CD4-positive, alpha-beta T cell treated with Interleukin-12 subunit alpha and Interleukin-12 subunit beta, for 1 hour (primary cell): ENCODE data around the gene MTHFR.
A peak's percentile ranks its signal among the peaks of the same experiment; 100 is the strongest.

Experiments used
- DNase-seq: peaks from one replicate; pipeline ENCODE4 v3.0.0-alpha.2; 2020

The MTHFR gene

DNA sequence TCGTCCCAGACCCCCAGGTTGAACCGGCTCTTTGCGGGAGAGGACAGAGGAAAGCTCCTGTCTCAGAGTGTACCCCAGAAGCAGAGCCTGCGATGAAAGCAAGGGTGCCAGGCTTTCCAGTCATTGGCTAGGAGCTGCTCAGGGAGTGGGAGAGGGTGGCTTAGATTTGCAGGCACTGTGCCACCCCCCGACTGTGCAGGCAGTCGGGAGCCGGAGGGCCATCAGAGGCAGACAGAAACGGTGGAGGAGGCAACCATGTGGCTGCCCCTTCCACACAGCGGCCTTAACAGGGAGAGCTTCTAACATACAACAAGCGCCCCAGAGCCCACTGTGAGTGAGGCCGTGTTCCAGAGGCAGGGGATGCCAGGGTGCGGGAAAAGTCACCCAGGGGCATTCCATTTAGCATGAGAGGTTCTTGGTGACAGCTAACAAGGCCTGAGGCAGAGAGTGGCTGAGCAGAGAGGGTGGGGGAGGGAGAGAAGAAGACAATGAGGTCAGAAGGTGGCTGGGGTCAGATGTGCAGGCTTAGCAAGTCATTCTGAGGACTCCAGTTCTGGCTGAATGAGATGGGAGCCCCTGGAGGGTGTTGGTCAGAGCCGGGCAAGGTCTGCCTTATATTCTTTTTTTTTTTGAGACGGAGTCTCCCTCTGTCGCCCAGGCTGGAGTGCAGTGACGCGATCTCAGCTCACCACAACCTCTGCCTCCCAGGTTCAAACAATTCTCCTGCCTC lies 53.2 kb downstream of the MTHFR start:
- DNase-seq = no peak

- DNase-seq = no peak
These were observed 54.7 kb downstream of the MTHFR start for GRCh38 chr1:11751087-11751486.

DNA sequence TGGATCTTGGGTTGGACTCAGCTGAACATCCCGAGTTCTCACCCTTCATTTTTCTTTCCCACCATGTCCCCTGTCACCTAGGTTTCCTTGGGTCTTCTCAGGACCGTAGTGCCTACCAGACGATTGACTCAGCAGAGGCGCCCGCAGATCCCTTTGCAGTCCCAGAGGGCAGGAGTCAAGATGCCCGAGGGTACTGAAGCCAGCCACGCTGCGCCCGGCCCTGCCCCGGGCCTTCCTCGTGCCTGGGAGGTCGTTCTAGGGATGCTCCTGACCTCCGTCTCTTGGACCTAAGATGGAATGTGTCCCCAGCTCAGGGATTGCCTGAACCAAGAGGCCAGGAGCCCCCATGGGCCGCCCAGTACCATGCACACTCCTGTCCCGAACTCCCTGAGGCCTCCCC lies 55.8 kb downstream of the MTHFR start:
- DNase-seq = no peak

DNA sequence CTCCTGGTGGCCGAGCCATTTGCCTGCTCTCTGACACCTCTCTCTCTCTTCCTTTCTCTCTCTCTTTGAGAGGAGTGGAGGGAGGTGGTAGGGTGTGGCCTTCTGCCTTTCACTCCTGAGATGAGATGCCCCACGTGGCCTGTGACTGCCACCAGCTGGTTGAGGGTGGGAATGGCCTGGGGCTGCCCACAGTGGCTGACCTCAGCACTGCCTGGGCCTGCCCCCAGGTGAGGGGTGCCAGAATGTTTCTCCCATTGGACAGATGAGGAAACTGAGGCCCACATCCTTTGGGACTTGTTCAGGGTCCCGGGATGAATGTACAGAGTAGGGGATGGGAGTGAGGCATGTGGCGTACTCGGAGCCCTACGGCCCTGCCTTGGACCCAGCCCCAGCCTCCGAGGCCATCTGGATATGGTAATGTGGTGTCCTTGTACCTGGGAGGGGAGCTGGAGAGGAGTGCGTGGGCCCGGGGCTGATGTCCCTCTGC lies 56.5 kb downstream of the MTHFR start:
- DNase-seq = peak; percentile 27

DNA sequence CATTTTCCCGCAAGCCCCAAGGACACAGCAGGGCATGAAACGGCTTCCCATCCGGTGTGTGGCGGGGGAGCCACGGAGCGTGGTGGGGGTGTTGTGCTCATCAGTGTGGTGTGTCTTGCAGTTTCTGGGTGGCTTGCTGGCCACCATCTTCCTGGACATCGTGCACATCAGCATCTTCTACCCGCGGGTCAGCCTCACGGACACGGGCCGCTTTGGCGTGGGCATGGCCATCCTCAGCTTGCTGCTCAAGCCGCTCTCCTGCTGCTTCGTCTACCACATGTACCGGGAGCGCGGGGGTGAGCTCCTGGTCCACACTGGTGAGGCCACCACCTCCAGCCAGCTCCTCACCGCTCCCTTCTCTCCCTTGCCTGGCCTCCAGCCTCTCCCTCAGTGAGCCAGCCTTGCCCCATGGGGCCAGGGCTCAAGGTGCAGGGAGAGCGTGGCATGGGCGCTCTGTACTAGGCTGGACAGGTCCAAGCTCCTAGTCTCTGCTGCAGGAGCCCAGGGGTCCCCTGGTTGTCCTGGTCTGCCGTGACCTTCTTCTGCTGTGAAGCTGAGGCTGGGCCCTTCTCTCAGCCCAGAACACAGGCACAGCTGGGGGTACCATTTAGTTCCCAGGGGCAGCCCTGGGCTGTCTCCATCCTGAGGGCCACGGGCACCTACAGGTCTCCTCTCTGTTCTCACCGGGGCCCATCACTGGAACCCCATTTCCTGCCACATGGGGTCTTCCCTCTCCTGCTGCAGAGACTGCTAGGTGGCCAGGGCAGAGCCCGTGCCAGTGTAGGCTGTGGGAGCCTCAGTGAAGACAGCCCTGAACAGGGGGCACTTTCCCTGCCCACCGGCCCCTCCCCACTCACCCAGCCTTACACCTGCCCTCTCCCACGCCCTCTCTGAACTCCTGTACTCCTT lies 57.2 kb downstream of the MTHFR start:
- DNase-seq = no peak

DNA sequence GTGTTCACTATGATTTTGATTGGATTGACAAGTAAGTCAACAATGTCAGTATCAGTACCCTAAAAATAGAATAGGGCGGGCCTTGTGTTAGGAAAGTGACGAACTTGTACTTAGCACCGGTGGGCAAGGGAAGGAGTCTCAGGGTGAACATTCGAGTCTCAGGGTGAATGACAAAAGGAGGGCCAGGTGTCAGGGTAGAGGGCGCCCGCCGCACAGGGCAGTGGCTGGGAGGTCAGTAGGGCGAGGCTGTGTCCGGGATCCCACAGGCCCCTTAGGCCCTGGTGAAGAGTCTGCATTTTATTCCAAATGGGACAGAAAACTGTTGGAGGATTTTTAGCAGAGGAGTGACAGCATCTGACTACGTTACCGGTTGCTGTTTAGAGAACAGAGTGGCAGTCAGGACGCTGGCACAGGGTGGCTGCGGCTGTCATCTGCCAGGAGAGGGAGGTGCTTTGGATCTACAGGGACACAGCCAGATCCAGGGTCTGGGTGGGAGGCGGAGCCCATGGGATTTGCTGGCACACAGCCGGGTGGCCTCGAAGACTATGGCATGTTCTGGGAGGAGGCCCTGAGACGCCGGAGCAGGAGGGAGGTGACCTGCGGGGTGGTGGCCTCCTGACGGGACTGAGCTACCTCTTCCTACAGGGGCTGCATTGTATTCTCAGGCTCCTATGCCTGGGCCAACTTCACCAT lies 58.8 kb downstream of the MTHFR start:
- DNase-seq = no peak

GRCh38 chr1:11746092-11746491 lies 59.7 kb downstream of the MTHFR start:
- no peak for DNase-seq

- no peak for DNase-seq
These were observed 61.5 kb downstream of the MTHFR start for GRCh38 chr1:11744287-11744686.

DNA sequence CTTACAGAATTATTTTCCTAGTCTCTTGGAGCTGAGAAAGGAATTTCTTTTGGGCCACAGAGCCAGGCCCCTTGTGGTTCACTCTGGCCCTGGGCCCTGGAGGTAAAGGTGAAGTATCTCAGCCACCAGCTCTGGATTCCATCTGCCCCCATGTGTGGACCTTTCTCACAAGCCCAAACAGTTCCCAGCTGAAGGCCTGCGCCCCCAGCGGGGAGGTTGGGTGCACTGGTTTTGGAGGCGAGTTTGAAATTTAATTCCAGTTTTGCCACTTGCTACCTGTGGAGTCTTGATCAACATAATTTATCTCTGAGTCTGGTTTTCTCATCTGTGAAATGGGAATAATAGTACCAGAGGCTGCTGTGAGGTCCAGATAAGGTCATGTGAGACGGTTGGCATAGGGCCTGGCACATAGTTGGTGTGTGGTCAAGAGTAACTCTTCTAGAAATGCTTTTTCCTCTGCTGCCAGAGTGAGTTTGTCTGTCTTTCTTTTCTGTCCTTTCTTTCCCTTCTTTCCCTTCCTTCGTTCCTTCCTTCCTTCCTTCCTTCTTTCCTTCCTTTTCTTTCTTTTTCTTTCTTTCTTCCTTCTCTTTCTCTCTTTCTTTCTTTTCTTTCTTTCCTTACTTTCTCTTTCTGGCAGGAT lies 63.7 kb downstream of the MTHFR start:
- no peak for DNase-seq

DNA sequence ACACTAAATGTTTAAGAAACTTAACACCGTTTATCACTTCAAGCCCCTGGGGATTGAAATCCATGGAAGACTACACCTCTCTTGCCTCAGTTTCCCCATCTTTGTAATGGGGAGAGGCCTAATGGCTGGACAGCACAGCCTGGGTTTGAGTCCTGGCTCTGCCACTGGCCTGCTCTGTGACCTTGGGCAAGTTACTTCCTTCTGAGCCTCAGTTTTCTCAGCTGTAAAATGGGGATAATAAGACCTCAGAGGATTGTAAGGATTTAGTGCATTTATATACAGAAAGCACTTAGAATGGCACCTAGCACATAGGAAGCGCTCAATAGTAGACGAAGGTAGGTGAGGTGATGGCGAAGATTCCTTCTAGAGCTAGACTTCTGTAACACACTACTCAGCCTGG lies 64.3 kb downstream of the MTHFR start:
- DNase-seq = no peak

- DNase-seq = peak; percentile 60
These were observed 65.2 kb downstream of the MTHFR start for GRCh38 chr1:11740258-11741192.

GRCh38 chr1:11738783-11739182 lies 67.0 kb downstream of the MTHFR start:
- DNase-seq = no peak

DNA sequence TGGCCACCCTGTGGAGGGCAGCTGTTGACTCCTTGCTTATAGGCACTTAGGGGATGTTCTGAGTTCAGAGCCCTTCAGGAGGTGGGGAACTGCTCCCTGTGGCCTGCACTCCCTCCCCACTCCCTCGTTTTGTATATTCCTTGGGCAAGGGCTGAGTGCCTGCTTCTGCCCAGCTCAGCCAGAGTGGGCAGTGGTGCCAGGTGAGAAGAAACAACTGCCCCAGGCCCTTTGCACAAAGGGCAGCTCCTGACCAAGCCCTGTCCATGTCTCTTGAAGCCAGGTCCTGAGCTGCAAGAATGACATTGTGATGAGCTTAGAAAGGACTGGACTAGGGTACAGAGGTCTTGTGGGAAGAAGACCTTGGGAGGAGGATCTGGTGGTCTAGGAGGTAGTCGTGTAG lies 67.7 kb downstream of the MTHFR start:
- DNase-seq = no peak

DNA sequence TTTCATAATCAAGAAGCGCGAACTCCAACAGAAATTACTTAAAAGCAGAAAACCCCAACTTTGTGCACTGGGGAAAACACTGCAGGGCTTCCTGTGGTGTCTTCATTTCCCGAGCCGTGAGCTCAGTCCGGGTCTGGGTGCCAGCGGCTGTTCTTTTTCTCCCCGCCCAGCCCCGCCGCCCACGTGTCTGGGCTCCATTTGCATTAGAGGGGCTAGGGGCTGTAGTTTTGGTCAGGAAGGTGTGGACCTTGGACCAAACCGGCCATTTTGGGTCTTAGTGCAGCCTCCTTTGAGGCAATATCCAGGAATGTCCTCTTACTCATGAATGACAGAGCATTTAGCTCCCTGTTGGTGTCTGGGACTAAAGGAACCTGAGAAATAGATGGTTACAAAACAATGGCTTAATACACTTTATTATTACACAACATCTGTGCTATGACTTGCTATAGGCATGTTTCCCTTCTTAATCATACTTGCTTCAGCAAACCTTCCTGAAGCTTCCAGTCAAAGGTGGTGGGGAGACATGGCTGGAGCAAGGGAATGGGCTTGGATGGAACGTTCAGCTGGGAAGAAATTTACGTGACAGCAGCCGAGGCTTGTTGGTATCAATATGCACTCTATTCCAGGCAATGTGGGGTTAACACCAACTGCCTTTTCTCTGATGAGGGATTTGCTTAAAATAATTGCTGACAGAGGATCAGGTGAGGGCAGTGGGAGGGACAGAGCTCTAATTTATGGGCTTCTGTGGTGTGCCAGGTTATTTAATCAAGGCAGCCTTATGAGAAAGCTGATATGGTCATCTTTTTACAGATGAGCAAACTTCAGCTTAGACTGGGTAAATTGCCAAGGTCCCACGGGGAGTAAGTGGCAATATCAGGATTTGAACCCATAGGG lies 68.8 kb downstream of the MTHFR start:
- peak; percentile 49 for DNase-seq

DNA sequence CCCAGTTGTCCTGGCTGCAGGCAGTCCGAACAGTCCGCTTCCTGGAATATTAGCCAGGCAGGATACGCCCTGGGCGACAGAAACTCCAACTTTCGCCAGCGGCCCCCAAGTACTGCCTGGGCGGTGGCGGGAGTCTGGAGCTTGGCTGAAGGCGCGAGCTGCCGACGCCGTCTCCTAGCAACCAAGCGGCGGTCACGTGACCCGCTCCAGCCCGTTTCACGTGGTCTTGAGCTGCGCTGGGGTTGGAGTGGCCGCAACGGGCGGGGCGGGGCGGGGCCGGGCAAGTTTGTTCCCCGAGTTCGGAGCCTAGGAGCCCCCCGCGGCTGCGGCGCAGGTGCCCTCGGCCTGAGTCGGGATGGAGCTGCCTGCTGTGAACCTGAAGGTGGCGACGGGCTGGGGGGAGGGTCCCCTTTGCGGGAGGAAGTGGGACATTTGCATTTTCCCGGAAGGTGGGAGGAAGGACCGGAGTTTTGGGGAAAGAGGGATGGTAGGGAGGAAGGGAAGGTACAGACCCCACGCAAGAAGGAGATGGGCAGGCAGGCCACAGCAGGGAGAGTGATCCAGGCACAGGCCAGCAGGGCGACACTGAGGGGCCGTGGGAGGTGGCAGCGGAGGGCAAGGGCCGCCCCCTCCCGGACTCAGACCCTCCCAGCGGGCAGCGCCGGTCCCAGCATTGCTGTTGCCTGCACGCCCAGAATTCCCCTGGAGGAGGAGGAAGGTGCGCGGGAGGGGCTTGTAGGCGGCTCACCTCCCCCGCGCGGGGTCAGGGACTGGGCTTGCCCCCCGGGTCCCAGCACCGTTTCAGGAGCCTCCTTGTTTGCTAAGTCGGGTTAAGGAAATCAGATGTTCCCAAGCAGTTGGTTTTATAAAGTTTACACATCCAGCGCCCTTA lies 69.7 kb downstream of the MTHFR start, which contains the start of gene AGTRAP:
AGTRAP (plus strand) TSS at position 283 of the 892 bp plus-strand sequence; CDS start at position 356, 73 bp downstream.
- DNase-seq = peak; percentile 89
